Naive thymus-derived CD4-positive, alpha-beta T cell (primary cell): Measurements from ENCODE around the gene CASP9. TPM values are rescaled to one million over a fixed set of nuclear protein-coding genes. Genes with fewer than 3 reads are reported as not detected.
"Not testable (repeated sequence)": the region's sequence is repeated elsewhere in the genome, so short reads cannot be mapped to it uniquely, and the experiment has no call there.

Experiments used
- ATAC-seq: fragments of 150-1000 bp; cut with Tn5 transposase; 2 replicates; pipeline ENCODE4 v1.10.0; 2021; ENCODE audit warnings: mild to moderate bottlenecking, moderate library complexity
- CTCF ChIA-PET: fragments of 350-600 bp; sonication (Branson Sonifier 250); formaldehyde crosslinking; loops from one replicate; lab custom pipeline; 2021; ENCODE audit warnings: antibody characterized with exemption; lab: Charles Lee
- POLR2A ChIA-PET: fragments of 350-600 bp; sonication (Branson Sonifier 250); formaldehyde crosslinking; loops from one replicate; lab custom pipeline; 2021; ENCODE audit warnings: antibody characterized with exemption, inconsistent platforms; lab: Charles Lee
- DNase-seq, 9 donors: peaks; one replicate each; pipeline versions ENCODE4 v3.0.0 to v3.0.0-alpha.2; 2020 to 2022; ENCODE audit warnings: mixed read lengths in 1 of 9
- H3K27ac ChIP-seq: one replicate; pipeline ENCODE4 v1.7.0; 2013; ENCODE audit warnings: mild to moderate bottlenecking, low read depth, low read length, moderate library complexity
- H3K27me3 ChIP-seq, 2 donors: one replicate each; pipeline ENCODE4 v1.7.0; 2013; ENCODE audit warnings: low read length in 2 of 2, mild to moderate bottlenecking in 2 of 2, moderate library complexity in 2 of 2; ENCODE audit not compliant: control insufficient read depth in 2 of 2, insufficient read depth in 2 of 2
- H3K36me3 ChIP-seq, 3 experiments: 1 replicate in 2 of 3; 2 replicates in 1 of 3; pipeline ENCODE4 v1.7.0; 2013; ENCODE audit warnings: low read length in 3 of 3, mild to moderate bottlenecking in 3 of 3, moderate library complexity in 1 of 3; ENCODE audit not compliant: insufficient read depth in 3 of 3, control insufficient read depth in 2 of 3
- H3K4me1 ChIP-seq, 2 donors: one replicate each; pipeline ENCODE4 v1.7.0; 2013; ENCODE audit warnings: low read length in 2 of 2, mild to moderate bottlenecking in 2 of 2, moderate library complexity in 1 of 2; ENCODE audit not compliant: control insufficient read depth in 2 of 2, insufficient read depth in 2 of 2
- H3K4me3 ChIP-seq: 2 replicates; pipeline ENCODE4 v1.7.0; 2013; ENCODE audit warnings: mild to moderate bottlenecking, low read length
- H3K9me3 ChIP-seq, 3 experiments: 1 replicate in 2 of 3; 2 replicates in 1 of 3; pipeline ENCODE4 v1.7.0; 2013; ENCODE audit warnings: low read length in 3 of 3; ENCODE audit not compliant: control insufficient read depth in 2 of 3
- H3K27ac Mint-ChIP-seq, 9 donors: one replicate each; pipeline ENCODE4 v1.8.0; 2020 to 2022; ENCODE audit warnings: mixed read lengths in 9 of 9, mild to moderate bottlenecking in 8 of 9, moderate library complexity in 5 of 9, inconsistent platforms in 2 of 9
- H3K27me3 Mint-ChIP-seq, 5 donors: one replicate each; pipeline ENCODE4 v1.8.0; 2021 to 2022; ENCODE audit warnings: mixed read lengths in 5 of 5, mild to moderate bottlenecking in 1 of 5
- H3K36me3 Mint-ChIP-seq, 5 donors: one replicate each; pipeline ENCODE4 v1.8.0; 2020 to 2022; ENCODE audit warnings: mixed read lengths in 5 of 5, mild to moderate bottlenecking in 3 of 5, inconsistent platforms in 1 of 5
- H3K4me1 Mint-ChIP-seq, 7 donors: one replicate each; pipeline ENCODE4 v1.8.0; 2020 to 2022; ENCODE audit warnings: mixed read lengths in 7 of 7, mild to moderate bottlenecking in 3 of 7, inconsistent platforms in 1 of 7
- H3K4me3 Mint-ChIP-seq, 10 donors: one replicate each; pipeline ENCODE4 v1.8.0; 2020 to 2022; ENCODE audit warnings: mild to moderate bottlenecking in 10 of 10, mixed read lengths in 10 of 10, moderate library complexity in 6 of 10, inconsistent platforms in 2 of 10
- H3K9me3 Mint-ChIP-seq, 11 donors: one replicate each; pipeline ENCODE4 v1.8.0; 2020 to 2022; ENCODE audit warnings: mixed read lengths in 11 of 11, mild to moderate bottlenecking in 4 of 11, inconsistent platforms in 1 of 11, moderate library complexity in 1 of 11
- intact Hi-C, 2 donors: fragments of 100-400 bp; cut with micrococcal nuclease; formaldehyde crosslinking; loops; one replicate each; pipeline ENCODE4 v1.15.1; 2023
- polyA plus RNA-seq, 2 donors: library from polyadenylated mRNA; unstranded; fragments of 300-500 nt; fragmentation: Illumina TruSeq; gene quantifications; one replicate each; pipeline ENCODE4 v1.2.3, GENCODE V29; 2021
- total RNA-seq, 6 experiments: library from RNA in 5 of 6; stranded (reverse) in 5 of 6; gene quantifications; 1 replicate in 5 of 6; 2 replicates in 1 of 6; pipeline ENCODE4 v1.2.3 and lab custom pipeline; 2021 to 2026

The CASP9 gene
- total and polyA plus RNA-seq, 7 experiments from 2014 or later, result 9.0 to 22.2 (median 15.2) TPM

DNA sequence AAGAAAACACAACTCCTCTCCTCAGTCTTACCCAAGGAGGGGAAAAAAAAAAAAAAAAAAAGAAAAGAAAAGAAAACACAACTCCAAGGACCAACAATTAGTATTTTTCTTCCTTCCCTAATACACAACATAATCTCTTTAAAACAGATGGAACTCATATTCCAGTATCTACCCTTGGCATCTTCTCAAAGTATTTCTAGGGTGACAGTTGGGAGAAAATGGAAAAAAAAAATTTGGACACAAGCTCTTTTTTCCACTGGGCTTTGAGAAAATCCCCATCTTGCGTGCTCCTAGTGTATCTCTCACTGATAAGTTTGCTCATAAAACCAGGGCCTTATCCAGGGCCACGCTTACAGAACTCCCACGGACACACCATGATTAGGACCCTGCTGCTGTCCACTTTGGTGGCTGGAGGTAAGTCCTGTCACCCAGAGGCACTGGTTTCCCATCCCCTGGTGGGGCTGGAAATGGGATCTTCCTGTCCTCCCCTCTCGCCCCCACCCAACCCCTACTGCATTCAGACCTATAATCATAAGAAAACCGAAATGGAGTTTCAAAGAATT, 48.2 kb downstream of the CASP9 start, which contains the start of gene CELA2B:
Gene CELA2B, plus strand, starts transcription at position 353 of the 563 bp plus-strand sequence. Its CDS starts 22 bp downstream, at position 375.
- H3K27ac ChIP-seq, result no peak within 1 kb of the TSS
- ATAC-seq (no peak), DNase-seq (no peak)
- no peaks in the 10 kb centered on the region for H3K36me3 Mint-ChIP-seq
- no peak within 1 kb of the TSS for H3K4me3 Mint-ChIP-seq
- no peaks in the 10 kb centered on the region for H3K4me1 ChIP-seq
- H3K9me3 ChIP-seq, result no peaks in the 10 kb centered on the region
- H3K27me3 Mint-ChIP-seq, result no peaks in the 10 kb centered on the region
- H3K36me3 ChIP-seq, result no peaks in the 10 kb centered on the region
- intact Hi-C loops, result no loop called here
- peaks cover 0 to 1% (median 0%) of the 10 kb centered on the region in 7 donors for H3K4me1 Mint-ChIP-seq
- ChIA-PET POLR2A (no interaction called here), CTCF (no interaction called here)
- no peak within 1 kb of the TSS for H3K4me3 ChIP-seq
- no peaks in the 10 kb centered on the region for H3K27me3 ChIP-seq
- no peaks in the 10 kb centered on the region for H3K9me3 Mint-ChIP-seq
- H3K27ac Mint-ChIP-seq, result peak within 1 kb of the TSS in 1 of 9 donors; percentile 64

DNA sequence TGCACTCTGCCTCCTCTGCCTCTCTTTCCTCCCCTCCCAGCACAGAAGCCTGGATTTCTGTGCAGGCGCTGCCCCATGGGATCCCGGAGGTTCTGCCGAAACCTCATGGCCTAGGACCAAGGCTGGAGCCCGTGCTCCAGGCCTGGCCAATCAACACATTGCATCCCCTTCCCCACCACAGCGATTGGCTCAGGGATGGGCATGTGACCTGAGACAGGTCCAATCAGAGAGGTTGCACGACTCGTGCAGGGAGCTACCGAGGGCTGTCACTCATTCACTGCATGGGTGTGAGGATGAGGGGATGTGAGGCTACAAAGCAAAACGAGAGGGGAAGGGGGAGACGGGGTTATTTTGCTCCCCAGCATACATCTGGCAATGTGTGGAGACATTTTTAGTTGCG, 51.4 kb downstream of the CASP9 start:
- Mint-ChIP-seq H3K27me3 (no peaks in the 10 kb centered on the region), H3K27ac (no peak overlapping the region), H3K4me1 (peaks cover 0 to 1% (median 0%) of the 10 kb centered on the region in 7 donors), H3K4me3 (no peak overlapping the region), H3K9me3 (peaks cover 0 to 4% (median 0%) of the 10 kb centered on the region in 11 donors), H3K36me3 (no peaks in the 10 kb centered on the region)
- DNase-seq, result no peak
- Histone ChIP-seq H3K36me3 (no peaks in the 10 kb centered on the region), H3K4me3 (no peak overlapping the region), H3K4me1 (no peaks in the 10 kb centered on the region), H3K27ac (no peak overlapping the region), H3K9me3 (no peaks in the 10 kb centered on the region), H3K27me3 (no peaks in the 10 kb centered on the region)
- intact Hi-C loops, result no loop called here
- ChIA-PET CTCF (no interaction called here), POLR2A (no interaction called here)
- ATAC-seq, result no peak

DNA sequence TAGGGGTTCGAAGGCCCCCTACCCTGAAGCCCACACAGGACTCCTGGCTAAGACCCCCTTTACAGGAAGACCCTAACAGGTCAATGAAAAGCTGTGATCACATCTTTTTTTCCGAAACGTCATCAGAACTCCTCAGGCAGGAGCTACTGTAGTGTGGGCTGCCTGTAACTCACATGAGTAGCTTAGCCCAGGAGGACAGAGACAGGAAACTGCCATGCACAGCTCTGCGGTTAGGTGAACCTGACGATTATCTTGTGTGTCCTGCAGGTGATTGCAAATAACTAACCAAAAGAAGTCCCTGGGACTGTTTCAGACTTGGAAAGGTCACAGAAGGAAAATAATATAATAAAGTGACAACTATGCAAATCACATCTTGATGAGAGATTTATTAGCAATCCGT, 52.3 kb downstream of the CASP9 start:
- CTCF ChIA-PET, result interaction anchor here (1.0 kb wide), 1 partner anchor 149 kb away, joined by 3 read pairs; no protein-coding TSS in a partner anchor
- H3K4me1 ChIP-seq, H3K36me3 Mint-ChIP-seq, H3K9me3 ChIP-seq, POLR2A ChIA-PET, H3K4me3 Mint-ChIP-seq, H3K4me1 Mint-ChIP-seq, intact Hi-C loops, DNase-seq, H3K4me3 ChIP-seq, ATAC-seq, H3K27ac Mint-ChIP-seq, H3K36me3 ChIP-seq, H3K27me3 Mint-ChIP-seq, H3K27ac ChIP-seq, H3K9me3 Mint-ChIP-seq, H3K27me3 ChIP-seq: not testable (repeated sequence)

DNA sequence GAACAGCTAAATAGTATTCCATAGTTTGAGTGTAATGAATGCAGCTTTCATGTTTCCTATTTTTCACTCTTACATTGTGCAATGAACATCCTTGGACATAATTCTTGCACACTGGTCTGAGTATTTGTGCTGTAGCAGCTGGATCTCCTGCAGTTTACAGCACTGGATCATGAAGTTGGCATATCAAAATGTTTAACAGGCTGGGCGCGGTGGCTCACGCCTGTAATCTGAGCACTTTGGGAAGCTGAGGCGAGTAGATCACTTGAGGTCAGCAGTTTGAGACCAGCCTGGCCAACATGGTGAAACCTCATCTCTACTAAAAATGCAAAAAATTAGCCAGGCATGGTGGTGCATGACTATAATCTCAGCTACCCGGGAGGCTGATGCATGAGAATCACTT, 52.9 kb downstream of the CASP9 start:
- H3K36me3 ChIP-seq, H3K4me3 Mint-ChIP-seq, H3K4me1 ChIP-seq, H3K9me3 ChIP-seq, H3K27ac ChIP-seq, DNase-seq, H3K4me3 ChIP-seq, H3K4me1 Mint-ChIP-seq, H3K27ac Mint-ChIP-seq, intact Hi-C loops, ATAC-seq, H3K9me3 Mint-ChIP-seq, H3K36me3 Mint-ChIP-seq, POLR2A ChIA-PET, H3K27me3 ChIP-seq, H3K27me3 Mint-ChIP-seq: not testable (repeated sequence)
- CTCF ChIA-PET, result interaction anchor here (0.6 to 1.0 kb wide), 2 partner anchors 149 to 267 kb away, joined by 3 read pairs; no protein-coding TSS in a partner anchor

DNA sequence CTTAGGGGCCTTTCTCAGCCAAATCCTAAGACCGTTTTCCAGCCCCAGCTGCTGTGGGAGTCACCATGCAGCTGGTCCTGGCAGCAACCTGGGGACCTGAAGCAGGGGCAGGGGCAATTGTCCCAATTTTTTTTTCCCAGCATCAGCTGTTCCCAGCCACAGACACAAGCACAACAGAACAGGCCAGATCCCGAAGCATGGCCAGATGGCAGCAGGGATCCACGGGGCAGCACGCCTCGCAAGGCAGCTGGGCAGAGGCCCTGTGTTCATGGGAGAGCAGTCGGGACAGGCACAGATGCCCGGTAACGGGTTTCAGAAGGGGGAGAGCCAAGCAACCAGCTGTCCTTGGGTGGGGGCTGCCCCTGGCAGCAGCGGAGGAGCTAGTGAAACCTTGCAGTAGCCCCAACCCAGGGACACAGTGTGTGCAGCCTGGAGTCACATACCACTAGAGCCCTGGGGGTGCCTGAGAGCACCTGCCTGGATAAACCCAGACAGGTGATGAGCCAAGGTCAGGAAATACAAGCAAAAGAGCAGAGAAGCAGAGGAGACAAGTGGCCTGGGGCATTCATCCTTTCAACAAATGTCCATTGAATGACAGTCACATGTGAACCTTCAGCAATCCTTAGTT, 54.1 kb downstream of the CASP9 start:
- H3K9me3 Mint-ChIP-seq, H3K9me3 ChIP-seq, H3K27me3 Mint-ChIP-seq, H3K27me3 ChIP-seq, H3K4me3 ChIP-seq, intact Hi-C loops, H3K36me3 Mint-ChIP-seq, H3K27ac Mint-ChIP-seq, DNase-seq, H3K4me1 Mint-ChIP-seq, H3K36me3 ChIP-seq, CTCF ChIA-PET, ATAC-seq, H3K4me1 ChIP-seq, H3K4me3 Mint-ChIP-seq, H3K27ac ChIP-seq: not testable (repeated sequence)
- POLR2A ChIA-PET, result interaction anchor here (0.6 kb wide), 1 partner anchor 788 kb away, joined by 4 read pairs; no protein-coding TSS in a partner anchor

DNA sequence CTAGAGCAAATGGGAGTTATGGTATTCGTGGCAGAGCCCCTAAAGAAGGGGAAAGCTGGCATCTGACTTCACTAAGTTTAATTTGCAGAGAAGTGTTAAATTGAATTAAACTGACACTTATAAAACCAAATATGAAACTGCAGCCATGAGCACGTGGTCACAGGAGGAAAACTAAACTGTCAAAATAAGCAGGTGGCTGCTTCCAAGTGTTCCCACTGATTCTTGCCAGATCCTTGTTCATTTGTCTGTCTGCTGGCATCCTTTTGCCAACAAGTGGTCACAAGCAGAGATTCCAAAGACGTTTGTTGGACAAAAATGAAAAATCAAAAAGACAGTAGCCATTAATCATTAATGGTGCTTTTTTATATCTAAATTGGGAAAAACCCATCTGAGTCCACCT, 54.7 kb downstream of the CASP9 start:
- Histone ChIP-seq H3K36me3 (no peaks in the 10 kb centered on the region), H3K9me3 (no peaks in the 10 kb centered on the region), H3K27me3 (no peaks in the 10 kb centered on the region), H3K4me3 (no peak overlapping the region), H3K4me1 (no peaks in the 10 kb centered on the region), H3K27ac (no peak overlapping the region)
- ATAC-seq (no peak), DNase-seq (no peak)
- H3K9me3 Mint-ChIP-seq, result peaks cover 0 to 4% (median 0%) of the 10 kb centered on the region in 11 donors
- H3K36me3 Mint-ChIP-seq, result no peaks in the 10 kb centered on the region
- no peak overlapping the region for H3K27ac Mint-ChIP-seq
- intact Hi-C loops, result no loop called here
- CTCF ChIA-PET, result no interaction called here
- peaks cover 0 to 2% (median 0%) of the 10 kb centered on the region in 7 donors for H3K4me1 Mint-ChIP-seq
- no peak overlapping the region for H3K4me3 Mint-ChIP-seq
- peaks cover 0 to 3% (median 0%) of the 10 kb centered on the region in 5 donors for H3K27me3 Mint-ChIP-seq
- POLR2A ChIA-PET, result no interaction called here

DNA sequence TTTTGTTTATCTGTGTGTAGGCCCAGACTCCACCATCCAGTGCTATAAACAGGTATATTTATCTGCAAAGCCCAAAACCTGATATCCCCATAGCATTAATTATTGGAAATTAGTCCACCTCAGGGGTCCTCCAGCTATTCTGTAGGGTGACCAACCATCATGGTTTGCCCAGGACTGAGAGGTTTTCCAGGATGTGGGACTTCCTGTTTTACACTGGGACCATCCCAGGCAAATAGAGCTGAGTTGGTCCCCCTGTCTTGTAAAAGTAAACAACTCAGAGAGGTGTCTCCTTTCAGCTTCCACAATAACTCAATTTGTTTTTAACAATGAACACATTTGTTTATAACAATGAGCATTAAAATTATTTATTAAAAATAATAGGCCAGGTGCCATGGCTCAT, 55.9 kb downstream of the CASP9 start:
- Histone ChIP-seq H3K27ac (no peak overlapping the region), H3K36me3 (no peaks in the 10 kb centered on the region), H3K4me1 (no peaks in the 10 kb centered on the region), H3K27me3 (no peaks in the 10 kb centered on the region), H3K4me3 (no peak overlapping the region), H3K9me3 (no peaks in the 10 kb centered on the region)
- H3K36me3 Mint-ChIP-seq, result no peaks in the 10 kb centered on the region
- peaks cover 0 to 4% (median 0%) of the 10 kb centered on the region in 11 donors for H3K9me3 Mint-ChIP-seq
- H3K4me1 Mint-ChIP-seq, result peaks cover 0 to 2% (median 0%) of the 10 kb centered on the region in 7 donors
- DNase-seq (no peak), ATAC-seq (no peak)
- intact Hi-C loops, result no loop called here
- peaks cover 0 to 3% (median 0%) of the 10 kb centered on the region in 5 donors for H3K27me3 Mint-ChIP-seq
- POLR2A ChIA-PET, result no interaction called here
- no peak overlapping the region for H3K27ac Mint-ChIP-seq
- H3K4me3 Mint-ChIP-seq, result no peak overlapping the region
- CTCF ChIA-PET, result no interaction called here
